Left lobe of liver (tissue), 2 donors: ENCODE data around the gene PRR27. TPM values are rescaled to one million over a fixed set of nuclear protein-coding genes. Genes with fewer than 3 reads are reported as not detected.

Experiments
- ATAC-seq: fragments of 200-7000 bp; cut with Tn5 transposase; one replicate; pipeline ENCODE4 v1.9.1; 2020; ENCODE audit warnings: mild to moderate bottlenecking, moderate library complexity
- DNase-seq: peaks from one replicate; pipeline ENCODE4 v3.0.0-alpha.2; 2020; ENCODE audit warnings: low spot score
- total RNA-seq: library from RNA; stranded (reverse); gene quantifications from one replicate; pipeline ENCODE4 v1.2.1, GENCODE V29; 2021
- donor health status: DM: no; HTN: no; CAD: no; lungs with moderate emphysema.
- donor health status: DM: no; HTN: yes; CAD: no.

PRR27 gene
- total RNA-seq: not detected

DNA sequence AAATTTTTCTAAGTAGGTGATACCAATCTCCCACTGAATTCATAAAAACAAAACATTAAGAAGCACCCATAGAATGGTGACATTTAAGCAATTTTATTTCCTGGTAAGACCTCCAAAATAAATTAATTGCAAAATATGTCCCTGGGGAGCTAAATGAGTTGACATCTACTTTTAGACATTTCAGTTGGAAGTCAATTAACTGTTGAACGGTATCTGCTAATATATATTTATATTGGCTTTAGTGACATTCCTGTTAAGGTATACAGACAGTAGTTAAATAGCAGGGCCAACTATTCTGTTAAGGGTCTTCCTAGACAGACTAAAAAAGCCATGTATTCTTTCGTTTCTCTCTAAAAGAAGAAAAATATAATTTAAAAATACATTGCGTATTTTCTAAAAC, at the start of gene PRR27:
Gene PRR27 (plus strand): TSS at position 301 of the 400 bp plus-strand sequence. CDS start 139 bp downstream, outside the sequence.
- ATAC-seq (no peak), DNase-seq (no peak)

DNA sequence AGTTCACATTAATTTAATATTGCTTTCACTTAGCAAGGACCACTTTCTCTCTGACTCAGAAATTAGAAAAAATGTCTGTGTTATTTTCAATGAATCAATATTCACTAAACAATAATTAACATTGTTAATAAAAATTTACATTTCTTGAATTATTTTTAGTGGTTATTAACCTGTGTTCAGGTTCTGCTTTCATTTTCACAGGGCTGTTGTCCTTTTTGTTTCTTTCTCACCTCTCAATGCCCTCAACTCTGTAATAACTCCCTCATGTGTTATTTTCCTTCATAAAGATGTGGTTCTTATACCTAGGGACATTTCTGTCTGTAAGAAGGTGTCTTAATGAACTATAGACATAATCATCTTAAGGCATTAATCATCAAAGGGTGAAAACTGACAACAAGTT, 43.1 kb upstream of the PRR27 start:
- no peak for DNase-seq
- ATAC-seq: no peak

DNA sequence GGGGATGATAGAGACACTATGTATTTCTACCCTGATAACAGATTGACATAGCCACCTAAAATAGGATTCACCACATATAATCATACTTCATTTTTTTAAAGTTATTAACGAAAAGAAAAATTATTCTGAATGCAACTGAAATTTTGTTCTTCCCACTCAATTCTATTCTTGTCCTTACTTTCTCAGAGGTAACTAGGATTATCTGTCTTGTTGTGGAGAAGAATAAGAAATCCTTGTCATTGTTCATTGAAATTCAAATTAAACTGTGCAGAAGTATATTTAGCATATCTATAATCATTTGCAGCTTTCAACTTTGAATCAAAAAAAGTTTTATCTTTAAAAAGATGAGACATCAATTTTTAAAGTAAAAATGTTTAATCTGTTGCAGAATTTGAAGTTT, 40.4 kb upstream of the PRR27 start:
- DNase-seq: no peak

DNA sequence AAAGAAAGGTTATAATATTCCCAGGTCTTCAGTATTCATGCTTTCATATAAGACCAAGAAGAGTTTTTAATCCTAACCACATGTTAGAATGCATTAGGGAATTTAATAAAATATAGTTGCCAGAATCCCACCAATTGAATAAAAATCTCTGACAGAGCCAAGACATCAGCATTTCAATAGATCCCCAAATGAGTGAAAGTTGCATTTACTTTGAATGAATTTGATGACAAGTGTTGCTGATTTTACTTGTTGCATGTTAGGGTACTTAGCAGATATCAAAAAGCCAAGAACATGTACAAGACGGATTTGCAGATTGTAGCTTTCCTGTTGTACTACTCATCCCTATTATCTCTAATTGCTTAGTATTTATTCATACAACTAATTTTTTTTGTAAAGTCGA, 39.9 kb upstream of the PRR27 start:
- DNase-seq (no peak), ATAC-seq (no peak)

More for the DNA sequence above, 40.4 kb upstream of the PRR27 start:
- ATAC-seq: no peak

DNA sequence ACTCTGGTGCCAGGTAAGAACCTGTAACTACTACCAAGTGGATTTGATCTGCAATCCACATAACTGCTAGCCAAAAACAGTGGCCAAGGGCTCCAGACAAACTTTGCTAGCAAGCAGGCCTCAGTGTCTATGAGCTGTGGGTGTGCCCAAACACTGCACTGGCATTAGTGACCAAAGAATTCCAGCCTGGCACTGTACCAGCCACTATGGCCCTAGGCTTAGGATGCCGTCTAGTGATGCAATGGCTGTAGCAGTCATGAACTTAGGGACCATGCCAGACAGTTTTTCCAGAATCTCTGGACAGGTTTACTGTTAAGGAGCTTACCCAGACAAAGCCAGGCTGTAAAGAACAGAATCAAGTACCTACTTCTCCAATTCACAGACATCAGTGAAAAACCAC, 33.7 kb upstream of the PRR27 start:
- DNase-seq (no peak), ATAC-seq (no peak)

DNA sequence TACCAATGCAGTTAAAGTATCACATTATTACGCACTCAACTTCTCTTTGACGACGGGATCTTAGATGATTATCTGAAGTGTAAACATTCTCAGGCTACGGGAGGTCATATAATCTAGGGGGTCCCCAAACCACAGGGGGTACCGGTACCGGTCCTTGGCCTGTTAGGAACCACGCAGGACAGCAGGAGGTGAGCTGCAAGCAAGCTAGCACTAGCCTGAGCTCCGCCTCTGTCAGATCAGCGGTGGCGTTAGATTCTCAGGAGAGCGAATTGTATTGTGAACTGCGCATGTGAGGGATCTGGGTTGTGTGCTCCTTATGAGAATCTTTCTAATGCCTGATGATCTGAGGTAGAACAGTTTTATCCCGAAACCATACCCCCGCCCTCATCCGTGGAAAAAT, 20.6 kb upstream of the PRR27 start:
- DNase-seq: no peak
- no peak for ATAC-seq

DNA sequence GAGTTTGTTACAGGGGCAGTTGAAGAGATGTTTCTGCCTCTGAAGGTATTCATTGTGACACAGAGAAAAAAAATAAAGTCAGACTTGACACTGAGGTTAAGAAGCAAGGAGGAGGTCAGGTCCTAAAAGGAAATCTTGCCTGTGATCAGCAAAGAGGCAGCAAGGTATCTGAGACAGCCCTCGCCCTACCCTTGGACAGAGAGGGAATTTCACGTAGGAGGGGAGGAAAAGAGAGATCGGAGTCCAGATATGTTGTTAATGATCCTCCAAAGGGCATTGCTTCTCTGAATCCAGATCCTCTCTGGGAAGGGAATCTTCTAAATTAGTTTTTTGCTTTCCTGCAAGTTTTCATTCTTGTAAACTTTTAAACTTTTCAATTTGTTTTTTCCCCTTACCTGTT, 15.3 kb upstream of the PRR27 start:
- ATAC-seq: no peak
- DNase-seq: no peak

DNA sequence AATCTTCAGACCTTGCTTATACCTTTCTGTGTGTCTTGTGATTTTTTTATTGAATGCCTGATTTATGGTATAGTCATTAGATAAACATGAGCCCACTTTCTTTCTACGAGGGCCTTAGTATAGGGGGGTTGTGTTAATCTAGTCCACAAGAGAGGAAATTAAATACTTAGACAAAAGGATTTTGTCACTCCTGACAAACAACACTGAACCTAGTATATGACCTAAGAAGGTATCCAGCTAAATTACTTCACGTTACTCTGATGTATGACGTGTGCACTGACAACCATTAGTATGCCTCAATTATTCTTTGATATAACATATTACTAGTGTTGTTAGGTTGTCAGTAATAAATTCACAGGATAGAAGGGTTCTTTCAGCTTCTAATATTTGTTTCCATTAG, 2.8 kb upstream of the PRR27 start:
- no peak for ATAC-seq

DNA sequence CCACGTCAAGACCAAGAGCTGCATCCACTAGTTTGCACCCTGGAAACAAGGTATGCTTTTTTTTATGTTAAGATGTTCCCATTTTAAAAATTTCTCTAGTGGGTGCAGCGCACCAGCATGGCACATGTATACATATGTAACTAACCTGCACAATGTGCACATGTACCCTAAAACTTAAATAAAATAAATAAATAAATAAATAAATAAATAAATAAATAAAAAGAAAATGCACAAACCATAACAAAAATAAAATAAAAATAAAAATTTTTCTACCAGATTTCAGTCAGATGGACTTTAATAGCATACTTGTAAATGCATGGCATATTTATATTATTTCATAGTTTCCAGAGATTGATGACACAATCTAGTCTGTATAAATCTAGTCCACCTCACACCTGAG, 1.9 kb upstream of the PRR27 start:
- no peak for ATAC-seq

More for the DNA sequence above, 2.8 kb upstream of the PRR27 start:
- no peak for DNase-seq

DNA sequence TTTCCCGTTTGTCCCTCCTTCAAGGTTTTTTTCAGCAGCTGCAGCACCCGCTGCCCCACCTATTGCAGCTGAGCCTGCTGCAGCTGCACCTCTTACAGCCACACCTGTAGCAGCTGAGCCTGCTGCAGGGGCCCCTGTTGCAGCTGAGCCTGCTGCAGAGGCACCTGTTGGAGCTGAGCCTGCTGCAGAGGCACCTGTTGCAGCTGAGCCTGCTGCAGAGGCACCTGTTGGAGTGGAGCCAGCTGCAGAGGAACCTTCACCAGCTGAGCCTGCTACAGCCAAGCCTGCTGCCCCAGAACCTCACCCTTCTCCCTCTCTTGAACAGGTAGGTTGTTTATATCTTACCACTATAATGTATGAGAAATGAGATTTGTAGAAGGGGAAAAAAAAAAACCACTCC, 4.5 kb downstream of the PRR27 start:
- DNase-seq: no peak

More for the DNA sequence above, 1.9 kb upstream of the PRR27 start:
- no peak for DNase-seq

DNA sequence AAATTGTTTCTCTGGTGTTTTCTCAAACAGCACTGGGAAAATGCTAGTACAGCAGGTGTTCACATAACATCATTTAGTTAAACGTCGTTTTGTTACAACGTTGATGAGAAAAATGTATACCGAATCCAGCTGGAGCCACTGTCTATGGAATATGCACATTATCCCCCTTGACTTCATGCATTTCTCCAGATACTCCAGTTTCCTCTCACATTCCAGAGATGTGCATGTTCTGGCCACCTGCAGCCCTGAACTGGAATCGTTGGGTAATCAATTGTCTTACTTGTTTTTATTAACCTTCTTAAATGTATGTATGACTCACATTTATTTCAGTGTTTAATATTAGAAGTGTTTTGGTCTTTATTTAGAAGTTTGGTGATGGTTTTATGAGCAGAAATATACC, 23.1 kb downstream of the PRR27 start:
- DNase-seq (no peak), ATAC-seq (no peak)

More for the DNA sequence above, 4.5 kb downstream of the PRR27 start:
- no peak for ATAC-seq

DNA sequence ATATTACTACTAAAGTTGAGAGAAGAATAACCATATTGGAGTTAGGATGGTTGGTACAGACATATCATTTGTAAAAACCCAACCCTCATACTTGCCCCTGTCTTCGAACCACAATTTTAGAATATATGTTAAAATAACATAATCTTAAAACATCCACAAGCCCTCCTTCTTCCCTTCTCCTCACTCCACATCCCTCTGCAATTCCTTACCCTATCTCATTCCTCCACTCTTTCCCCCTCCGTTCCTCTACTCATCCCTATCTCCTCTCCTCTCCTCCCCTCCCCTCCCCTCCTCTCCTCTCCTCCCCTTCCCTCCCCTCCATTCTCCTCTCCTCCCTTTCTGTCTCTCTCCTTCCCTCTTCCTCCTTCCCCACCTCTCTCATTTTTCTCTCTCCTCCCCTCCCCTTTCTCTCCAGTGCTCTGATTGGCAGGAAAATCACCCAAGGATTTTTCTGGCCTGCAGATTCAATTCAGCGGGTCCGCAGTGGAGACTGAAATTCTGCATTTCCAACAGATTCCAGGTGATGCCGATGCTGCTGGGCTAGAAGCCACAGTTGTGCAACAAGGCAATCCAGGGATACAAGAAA, 24.1 kb downstream of the PRR27 start:
- DNase-seq (no peak), ATAC-seq (no peak)

DNA sequence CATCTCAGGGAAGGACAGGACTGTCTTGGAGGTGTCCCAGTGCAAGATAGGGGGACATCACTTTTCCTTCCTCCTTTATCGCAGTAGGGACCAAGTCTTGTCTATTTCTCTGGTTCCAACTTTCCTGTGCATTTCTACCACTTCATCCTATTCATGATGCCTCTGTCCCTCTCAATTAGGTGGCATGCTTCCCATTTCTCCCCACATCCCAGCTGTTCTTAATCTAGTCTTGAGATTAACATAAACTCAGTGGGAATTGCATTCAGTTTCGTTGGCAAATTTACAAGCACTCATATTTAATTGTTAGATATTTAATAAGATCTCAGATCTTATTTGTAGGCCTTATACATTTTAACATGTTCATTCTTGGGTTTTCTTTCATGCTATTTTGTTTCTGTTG, 25.8 kb downstream of the PRR27 start:
- DNase-seq: no peak
- no peak for ATAC-seq

DNA sequence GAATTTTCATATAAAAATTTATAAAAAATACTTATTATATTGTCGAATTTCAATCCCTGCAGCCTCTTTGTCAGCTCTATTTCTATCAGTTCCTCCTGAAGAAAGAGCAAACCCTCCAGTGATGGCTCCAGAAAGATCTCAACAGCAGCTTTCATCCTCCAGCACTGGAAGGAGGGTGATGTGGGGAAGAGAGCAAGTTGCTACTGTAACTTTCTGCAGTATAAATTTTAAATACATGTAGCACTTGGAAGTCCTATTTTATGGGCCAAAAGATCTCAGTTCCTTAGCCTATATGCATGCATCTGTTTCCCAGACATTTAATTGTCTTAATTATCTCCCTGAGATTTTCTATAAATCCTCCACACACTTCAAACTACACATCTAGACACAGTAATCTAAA, 27.8 kb downstream of the PRR27 start:
- ATAC-seq (no peak), DNase-seq (no peak)

DNA sequence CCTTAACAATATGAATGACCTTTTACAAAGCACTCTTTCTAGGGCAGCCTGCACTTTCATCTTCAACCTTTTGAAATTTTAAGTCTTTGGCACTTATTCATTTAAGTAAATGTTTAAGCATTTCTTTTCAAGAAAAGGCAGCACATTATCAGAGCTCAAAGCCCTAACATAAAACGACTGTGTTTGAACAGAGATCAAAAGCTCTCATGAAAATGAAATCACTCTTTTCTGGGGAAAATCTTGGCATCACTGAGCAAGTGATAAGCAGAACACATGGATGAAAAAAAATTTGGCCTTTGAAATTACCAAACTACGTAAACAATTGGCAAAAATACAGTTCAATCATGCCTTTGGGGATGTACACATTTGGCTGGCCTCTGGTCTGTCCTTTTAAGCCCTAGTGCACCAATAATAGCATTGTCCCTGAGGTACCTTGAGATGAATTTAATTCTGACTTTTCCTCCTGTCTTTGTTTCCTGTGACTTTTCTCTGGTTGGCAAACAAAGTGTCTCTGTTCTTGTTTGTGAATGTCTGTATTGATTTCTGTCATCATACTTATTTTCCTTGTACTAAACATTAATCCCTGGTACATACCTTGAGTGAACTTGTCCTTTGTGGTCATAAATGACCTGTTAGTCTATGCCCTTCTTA, 28.6 kb downstream of the PRR27 start:
- no peak for DNase-seq

DNA sequence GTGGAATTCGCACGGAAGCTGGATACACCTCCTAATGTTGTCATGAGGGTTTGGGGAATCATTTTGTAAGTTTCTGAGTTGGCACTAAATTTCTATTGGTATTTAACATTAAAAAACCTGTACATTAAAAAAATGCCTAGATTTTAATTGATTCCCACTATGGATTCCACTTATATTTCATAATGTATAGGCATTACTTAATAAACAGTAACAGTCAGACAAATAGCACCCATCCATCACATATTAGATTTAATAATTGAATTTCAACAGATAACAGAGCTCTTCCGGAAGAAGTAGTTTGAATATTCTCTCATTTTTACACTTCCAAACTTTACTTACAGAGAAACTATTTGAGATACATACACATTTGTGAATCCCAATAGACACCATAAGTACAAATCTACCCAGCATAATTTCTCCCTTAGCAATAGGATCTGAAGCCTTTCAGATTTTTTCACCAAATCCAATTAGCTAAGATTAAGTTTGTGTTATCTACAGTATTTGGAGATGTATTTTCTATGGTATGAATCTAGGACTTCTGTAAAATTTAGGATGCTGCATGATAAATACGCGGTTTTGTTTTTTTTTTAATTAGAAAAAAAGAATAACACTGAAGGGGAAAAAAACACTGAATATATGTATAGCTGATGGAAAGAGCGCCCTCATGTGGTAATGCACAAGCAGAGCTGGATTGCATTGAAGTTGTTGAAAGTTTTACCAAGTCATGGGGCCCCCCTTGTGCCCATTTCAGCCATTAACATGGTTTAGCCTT, 29.3 kb downstream of the PRR27 start:
- ATAC-seq: peak; percentile 84
- DNase-seq: no peak

More for the DNA sequence above, 28.6 kb downstream of the PRR27 start:
- peak; percentile 46 for ATAC-seq

DNA sequence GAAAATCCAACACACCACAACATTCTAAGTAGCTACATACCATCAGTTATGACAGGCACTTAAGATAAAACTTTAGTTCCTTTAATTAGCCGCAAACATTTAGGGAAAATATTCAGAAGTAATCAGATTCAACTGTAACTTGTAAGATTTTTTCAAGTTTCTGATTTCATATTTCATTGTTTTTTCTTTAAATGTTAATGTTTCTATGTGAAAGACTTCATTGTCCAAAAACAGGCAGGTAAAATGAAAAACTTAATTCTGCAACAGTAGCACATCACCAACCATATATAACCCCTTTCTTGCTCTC, 29.9 kb downstream of the PRR27 start:
- DNase-seq: no peak
- no peak for ATAC-seq

DNA sequence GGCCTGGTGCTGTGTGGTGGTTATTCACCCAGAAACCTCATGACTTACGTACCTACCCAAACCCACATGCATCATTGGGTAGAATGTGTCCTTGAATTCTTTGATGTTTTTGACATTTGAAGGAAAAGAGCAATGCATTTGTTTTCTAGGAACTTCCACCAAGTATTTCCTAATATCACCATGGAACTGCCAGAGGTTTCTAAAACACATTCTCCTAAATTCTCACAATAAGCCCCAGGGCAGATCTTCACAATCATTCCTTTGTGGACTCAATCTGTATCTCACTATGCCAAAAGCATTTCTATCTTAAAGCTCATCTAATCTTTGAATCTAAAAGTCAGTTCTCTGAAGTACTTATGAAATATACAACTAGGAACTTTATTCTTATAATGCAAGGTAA, 33.2 kb downstream of the PRR27 start:
- DNase-seq (no peak), ATAC-seq (no peak)

DNA sequence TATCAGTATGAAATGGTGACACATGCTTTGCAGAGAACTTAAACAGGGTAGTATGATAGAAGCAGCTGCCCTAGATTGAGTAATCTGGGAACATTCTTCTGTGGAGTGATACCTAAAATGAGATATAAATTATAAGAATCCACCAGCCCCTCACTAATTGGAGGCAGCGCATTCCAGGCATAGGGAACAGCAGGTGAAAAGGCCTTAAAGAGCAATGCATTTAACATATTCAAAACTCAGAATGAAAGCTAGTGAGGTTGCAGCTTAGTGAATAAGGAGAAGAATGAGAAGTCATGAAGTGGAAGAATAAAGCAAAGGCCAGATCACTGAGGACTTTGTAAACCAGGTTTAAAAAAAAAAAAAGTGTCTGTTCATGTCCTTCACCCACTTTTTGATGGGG, 36.5 kb downstream of the PRR27 start:
- no peak for ATAC-seq
- DNase-seq: no peak

DNA sequence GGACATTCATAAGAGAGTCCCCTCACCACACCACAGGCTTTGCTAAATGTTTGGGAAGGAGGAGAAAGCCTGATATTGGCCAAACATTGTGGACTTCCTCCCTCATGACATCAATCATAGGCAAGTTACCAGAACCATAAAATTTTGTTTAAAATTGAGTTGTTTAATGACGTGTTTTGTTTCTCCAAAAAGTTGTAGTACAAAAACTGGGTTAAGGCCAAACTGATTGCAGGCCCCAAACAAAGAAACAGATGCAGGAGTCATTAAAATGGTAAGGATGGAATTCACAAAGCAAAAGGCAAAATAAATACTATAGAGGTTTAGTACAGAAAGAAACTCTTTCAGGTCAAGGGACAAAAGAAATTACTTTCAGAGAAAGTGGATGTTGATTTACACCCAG, 37.6 kb downstream of the PRR27 start:
- ATAC-seq (no peak), DNase-seq (no peak)

DNA sequence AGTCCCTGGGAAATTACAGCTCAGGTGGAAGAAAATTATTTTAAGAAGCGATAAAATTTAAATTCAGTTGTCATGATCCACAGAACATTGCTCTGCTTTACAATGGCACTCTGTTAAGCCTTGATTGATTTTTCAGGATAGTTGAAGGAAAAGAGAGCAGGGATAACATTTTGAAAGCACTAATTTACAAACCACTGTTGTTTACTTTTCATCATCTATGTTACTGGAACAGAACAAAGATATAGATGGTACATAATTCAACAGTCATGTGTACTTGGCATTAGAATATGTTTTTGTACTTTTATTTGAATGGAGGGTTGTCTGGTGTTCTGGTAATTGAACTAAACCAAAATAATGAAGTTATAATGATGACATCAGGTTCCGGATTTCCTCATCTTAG, 38.9 kb downstream of the PRR27 start:
- ATAC-seq (no peak), DNase-seq (no peak)

DNA sequence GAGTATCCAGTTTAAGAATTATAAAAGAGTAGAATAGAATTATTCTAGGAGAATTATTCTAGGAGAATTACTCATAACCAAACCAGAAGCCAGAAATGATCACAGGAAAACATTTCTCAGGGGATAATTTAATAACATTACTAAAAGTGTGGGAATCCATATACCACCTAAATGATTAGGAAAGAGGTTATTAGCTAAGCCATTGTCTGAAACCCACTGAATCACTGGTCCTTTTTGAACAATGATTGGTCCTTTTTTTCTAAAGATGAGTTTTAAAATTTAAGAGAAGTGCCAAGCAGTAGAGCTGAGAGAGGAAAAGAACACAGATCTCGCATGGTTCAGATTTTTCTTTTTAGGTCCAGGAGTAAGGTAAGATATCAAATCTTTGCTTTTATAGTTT, 41.4 kb downstream of the PRR27 start, which contains the start of gene ODAM:
Gene ODAM (plus strand): TSS at position 301 of the 400 bp plus-strand sequence. CDS start 819 bp downstream, outside the sequence.
- DNase-seq (no peak), ATAC-seq (no peak)
